ENCODE data around the gene NLRC4.
"Not testable (repeated sequence)": the region's sequence is repeated elsewhere in the genome, so short reads cannot be mapped to it uniquely, and the experiment has no call there.

The NLRC4 gene, protein sequence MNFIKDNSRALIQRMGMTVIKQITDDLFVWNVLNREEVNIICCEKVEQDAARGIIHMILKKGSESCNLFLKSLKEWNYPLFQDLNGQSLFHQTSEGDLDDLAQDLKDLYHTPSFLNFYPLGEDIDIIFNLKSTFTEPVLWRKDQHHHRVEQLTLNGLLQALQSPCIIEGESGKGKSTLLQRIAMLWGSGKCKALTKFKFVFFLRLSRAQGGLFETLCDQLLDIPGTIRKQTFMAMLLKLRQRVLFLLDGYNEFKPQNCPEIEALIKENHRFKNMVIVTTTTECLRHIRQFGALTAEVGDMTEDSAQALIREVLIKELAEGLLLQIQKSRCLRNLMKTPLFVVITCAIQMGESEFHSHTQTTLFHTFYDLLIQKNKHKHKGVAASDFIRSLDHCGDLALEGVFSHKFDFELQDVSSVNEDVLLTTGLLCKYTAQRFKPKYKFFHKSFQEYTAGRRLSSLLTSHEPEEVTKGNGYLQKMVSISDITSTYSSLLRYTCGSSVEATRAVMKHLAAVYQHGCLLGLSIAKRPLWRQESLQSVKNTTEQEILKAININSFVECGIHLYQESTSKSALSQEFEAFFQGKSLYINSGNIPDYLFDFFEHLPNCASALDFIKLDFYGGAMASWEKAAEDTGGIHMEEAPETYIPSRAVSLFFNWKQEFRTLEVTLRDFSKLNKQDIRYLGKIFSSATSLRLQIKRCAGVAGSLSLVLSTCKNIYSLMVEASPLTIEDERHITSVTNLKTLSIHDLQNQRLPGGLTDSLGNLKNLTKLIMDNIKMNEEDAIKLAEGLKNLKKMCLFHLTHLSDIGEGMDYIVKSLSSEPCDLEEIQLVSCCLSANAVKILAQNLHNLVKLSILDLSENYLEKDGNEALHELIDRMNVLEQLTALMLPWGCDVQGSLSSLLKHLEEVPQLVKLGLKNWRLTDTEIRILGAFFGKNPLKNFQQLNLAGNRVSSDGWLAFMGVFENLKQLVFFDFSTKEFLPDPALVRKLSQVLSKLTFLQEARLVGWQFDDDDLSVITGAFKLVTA

DNA sequence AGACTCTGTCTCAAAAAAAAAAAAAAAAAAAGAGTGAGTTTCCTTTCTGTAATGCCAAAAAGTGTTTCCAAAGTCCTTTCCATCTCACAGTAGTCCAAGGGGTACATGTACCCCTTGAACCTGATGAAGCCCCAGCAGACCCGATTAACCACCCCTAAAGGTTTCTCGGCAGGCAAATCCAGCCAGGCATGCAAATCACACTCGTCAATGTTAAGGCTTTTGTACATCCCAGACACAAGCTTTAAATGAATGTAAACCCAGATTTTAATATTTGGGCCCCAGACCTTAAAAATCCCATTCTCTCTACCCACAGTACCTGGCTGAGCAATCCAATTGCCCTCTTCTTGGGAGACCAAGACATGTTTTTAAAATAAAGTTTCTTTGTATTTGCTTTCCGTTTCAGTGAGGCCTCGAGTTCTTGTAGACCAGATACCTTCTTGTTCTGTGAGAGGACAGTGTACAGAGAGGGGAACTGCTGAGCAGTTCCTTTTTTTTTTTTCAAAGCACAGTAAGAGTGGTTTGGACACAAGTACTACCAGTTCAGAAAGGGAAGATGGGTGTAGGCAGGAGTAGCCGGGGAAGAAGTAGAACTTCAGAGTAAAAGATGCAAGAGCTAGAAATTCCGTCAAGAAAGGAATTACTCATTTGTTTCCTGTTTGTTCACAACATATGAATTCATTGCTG lies at the start of gene NLRC4:
TSS of gene NLRC4 (minus strand) at position 465 of the 684 bp plus-strand sequence. CDS start 8,111 bp downstream, outside the sequence.
- H3K4me3 ChIP-seq (ENCODE audit: low read length), result peak within 1 kb of the TSS; percentile 18; the same call in 1 of the 2 replicates
- no peak for TF ChIP-seq ZNF274 (IDR thresholded peaks at IDR 0.05; ENCODE audit: low read depth, low read length)

DNA sequence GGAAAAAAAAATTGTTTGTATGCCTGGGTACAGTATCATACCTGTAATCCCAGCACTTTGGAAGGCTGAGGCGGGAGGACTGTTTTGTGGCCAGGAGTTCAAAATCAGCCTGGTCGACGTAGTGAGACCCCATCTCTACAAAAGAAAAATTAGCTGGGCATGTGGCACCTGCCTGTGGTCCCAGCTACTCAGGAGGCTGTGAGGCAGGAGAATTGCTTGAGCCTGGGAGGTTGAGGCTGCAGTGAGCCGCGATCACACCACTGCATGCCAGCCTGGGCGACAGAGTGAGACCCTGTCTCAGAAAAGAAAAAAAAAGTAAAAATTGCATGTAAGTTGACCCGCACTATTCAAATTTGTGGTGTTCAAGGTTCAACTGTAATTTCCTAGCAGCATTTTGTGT lies 45.9 kb upstream of the NLRC4 start:
- H3K4me3 ChIP-seq (ENCODE audit: low read length), result no peak overlapping the region
- no peak for TF ChIP-seq ZNF274 (IDR thresholded peaks at IDR 0.05; ENCODE audit: low read depth, low read length)

DNA sequence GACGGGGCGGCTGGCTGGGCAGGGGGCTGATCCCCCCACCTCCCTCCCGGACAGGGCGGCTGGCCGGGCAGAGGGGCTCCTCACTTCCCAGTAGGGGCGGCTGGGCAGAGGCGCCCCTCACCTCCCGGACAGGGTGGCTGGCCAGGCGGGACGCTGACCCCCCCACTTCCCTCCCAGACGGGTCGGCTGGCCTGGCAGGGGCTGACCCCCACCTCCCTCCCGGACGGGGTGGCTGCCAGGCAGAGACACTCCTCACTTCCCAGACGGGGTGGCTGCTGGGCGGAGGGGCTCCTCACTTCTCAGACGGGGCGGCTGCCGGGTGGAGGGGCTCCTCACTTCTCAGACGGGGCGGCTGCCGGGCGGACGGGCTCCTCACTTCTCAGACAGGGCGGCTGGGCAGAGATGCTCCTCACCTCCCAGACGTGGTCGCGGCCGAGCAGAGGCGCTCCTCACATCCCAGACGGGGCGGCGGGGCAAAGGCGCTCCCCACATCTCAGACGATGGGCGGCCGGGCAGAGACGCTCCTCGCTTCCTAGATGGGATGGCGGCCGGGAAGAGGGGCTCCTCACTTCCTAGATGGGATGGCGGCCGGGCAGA lies 29.4 kb upstream of the NLRC4 start:
- not testable (repeated sequence) for H3K4me3 ChIP-seq (ENCODE audit: low read length)

DNA sequence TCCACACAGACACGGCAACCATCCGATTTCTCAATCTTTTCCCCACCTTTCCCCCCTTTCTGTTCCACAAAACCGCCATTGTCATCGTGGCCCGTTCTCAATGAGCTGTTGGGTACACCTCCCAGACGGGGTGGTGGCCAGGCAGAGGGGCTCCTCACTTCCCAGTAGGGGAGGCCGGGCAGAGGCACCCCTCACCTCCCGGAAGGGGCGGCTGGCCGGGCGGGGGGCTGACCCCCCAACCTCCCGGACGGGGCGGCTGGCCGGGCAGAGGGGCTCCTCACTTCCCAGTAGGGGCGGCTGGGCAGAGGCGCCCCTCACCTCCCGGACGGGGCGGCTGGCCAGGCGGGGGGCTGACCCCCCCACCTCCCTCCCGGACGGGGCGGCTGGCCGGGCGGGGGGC lies 28.8 kb upstream of the NLRC4 start:
- H3K4me3 ChIP-seq (ENCODE audit: low read length), result not testable (repeated sequence)

DNA sequence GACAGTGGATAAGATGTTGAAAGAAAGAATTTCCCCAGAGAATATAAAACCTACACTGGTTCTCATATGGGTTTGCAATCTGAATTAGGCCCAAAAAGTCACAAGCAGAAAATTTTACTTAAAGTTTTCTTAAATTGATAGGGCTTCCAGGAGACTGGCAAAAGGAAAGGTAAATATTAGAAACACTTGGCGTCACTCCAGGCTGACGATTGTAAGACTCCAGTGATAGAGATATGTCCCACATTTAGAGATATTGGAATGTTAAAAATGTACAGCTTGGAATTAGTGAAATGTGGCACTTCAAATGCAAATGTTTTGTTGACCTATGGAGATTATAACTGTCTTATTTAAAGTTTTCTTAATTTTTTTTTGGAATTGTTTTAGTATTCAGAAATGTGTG lies 27.1 kb upstream of the NLRC4 start:
- no peak overlapping the region for H3K4me3 ChIP-seq (ENCODE audit: low read length)
- no peak for TF ChIP-seq ZNF274 (IDR thresholded peaks at IDR 0.05; ENCODE audit: low read depth, low read length)

DNA sequence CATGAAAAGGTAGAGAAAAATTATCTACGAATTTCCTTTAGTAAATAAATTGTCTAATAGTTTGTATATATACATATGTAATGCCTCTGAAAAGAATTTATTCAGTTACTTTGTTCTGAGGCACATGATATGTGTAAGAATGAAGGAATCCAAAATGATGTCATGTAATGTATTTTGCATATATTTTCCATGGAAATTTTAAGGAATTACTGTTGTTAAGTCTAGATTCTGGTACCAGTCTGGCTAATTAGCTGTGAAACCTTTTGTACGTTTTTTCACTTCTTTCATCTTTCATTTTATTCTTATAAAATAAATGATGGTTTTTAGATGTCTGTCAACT lies 25.3 kb upstream of the NLRC4 start:
- TF ChIP-seq ZNF274 (IDR thresholded peaks at IDR 0.05; ENCODE audit: low read depth, low read length), result no peak
- H3K4me3 ChIP-seq (ENCODE audit: low read length), result no peak overlapping the region

DNA sequence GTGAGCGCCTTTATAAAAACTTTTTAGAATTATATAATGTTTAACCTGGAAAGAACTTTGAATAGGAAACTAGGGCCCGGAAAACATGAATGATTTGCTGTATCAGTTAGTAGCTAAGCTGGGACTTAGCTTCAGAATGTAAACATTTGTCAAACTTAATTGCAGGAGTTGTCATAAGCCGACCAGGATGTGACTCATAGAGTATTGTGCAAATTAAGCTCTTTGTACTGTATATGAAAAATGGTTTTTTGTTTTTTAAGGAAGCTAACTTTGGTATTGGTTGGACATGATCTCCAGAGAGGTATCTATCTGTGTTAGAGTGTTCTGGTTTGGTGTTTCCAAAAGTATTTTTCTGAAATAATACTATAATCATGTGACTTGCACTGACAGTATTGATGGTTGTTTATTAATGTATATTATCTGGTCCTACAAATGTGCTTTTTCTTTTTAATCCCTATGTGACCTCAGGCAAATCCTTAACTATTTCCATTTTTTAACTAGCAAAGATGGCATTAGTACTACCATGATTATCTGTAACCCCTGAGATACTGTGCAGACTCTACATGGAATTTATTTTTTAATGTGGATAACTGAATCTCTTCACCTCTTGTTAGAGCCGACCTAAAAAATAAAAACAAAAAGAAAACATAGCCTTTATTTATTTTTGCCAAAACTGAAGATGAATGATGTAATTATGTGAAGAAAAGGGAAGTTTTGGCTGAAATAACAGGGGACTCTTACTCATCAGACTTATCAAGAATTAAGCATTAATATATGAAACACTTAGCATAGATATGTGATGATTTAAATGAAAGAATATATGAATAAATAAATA lies 24.7 kb upstream of the NLRC4 start:
- no peak for TF ChIP-seq ZNF274 (IDR thresholded peaks at IDR 0.05; ENCODE audit: low read depth, low read length)
- no peak overlapping the region for H3K4me3 ChIP-seq (ENCODE audit: low read length)

DNA sequence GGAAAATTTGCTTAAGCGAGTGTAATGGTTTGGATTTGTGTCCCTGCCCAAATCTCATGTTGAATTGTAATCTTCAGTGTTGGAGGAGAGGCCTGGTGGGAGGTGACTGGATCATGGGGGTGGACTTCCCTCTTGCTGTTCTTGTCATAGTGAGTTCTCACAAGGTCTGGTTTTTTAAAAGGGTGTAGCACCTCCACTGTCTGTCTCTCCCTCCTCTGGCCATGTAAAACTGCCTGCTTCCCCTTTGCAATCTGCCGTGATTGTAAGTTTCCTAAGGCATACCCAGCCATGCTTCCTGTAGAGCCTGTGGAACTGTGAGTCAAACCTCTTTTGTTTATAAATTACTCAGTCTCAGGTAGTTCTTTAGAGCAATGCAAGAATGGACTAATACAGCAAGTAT lies 19.6 kb upstream of the NLRC4 start:
- no peak overlapping the region for H3K4me3 ChIP-seq (ENCODE audit: low read length)
- TF ChIP-seq ZNF274 (IDR thresholded peaks at IDR 0.05; ENCODE audit: low read depth, low read length), result no peak

DNA sequence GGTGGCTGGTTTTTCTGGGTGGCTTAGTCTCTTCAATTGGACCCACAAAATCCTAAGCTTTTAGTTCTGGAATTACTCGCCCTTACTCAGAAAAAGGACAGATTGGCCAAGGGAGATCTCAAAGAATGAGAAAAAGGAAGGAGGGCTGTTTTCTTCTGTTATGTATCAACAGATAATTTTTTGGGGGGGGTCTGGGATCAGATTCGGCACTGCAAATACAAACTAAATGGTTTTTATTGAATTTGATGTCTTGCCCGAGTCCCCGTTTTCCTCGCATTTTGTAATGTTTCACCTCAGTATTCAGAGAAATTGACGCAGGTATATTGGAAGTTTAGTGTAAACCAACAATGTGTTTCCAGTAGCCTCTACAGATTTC lies 13.8 kb upstream of the NLRC4 start:
- TF ChIP-seq ZNF274 (IDR thresholded peaks at IDR 0.05; ENCODE audit: low read depth, low read length), result no peak
- H3K4me3 ChIP-seq (ENCODE audit: low read length), result peak overlapping the region; percentile 95

DNA sequence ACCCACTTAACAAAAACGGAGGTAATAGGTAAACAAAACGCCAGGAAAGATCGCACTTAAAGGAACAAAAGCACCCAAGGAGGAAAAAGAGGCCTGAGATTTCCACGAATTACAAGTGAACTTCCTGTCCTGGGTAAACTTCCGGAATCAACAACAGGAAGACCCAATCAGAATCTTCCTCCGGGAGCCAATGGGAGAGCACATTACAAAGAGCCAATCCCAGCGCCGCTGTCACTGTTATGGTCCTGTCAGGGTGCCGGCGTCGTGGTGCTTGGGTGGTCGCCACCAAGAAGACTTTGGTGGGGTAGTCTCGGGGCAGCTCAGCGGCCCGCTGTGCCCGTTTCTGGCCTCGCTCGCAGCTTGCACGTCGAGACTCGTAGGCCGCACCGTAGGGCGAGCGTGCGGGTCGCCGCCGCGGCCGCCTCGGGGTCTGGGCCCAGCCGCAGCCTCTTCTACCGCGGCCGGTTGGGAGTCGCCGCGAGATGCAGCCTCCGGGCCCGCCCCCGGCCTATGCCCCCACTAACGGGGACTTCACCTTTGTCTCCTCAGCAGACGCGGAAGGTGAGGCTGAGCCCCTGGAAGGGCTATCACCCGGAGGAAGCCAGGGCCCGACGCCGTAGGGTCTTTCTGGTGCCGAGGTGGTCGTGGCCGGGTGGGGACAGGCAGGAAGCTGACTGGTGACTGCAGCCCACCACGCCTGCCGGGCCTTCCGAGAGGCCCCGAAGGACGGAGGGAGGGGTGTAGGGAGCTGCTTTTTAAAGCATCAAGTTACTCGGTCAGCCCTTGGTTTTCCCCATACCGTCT lies 13.2 kb upstream of the NLRC4 start, which contains the start of gene YIPF4:
TSS of gene YIPF4 (plus strand) at position 231 of the 804 bp plus-strand sequence. CDS start at position 483, 252 bp downstream.
- H3K4me3 ChIP-seq (ENCODE audit: low read length), result peak within 1 kb of the TSS; percentile 95
- no peak for TF ChIP-seq ZNF274 (IDR thresholded peaks at IDR 0.05; ENCODE audit: low read depth, low read length)

DNA sequence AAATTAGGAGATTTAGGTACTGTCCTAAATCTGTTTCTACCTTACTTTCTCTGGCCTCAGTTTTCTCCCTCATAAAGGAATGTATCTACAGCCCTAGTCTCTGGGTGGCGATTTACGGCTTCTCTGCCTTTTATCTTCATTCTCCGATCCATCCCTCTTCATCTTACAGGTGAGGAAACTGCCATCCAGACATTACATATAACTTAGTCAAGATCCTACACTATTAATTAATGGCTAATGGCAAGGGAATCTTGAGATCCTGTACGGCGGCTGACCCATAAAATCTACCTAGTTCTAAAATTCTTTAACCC lies 12.6 kb upstream of the NLRC4 start:
- peak overlapping the region; percentile 95 for H3K4me3 ChIP-seq (ENCODE audit: low read length)
- no peak for TF ChIP-seq ZNF274 (IDR thresholded peaks at IDR 0.05; ENCODE audit: low read depth, low read length)

DNA sequence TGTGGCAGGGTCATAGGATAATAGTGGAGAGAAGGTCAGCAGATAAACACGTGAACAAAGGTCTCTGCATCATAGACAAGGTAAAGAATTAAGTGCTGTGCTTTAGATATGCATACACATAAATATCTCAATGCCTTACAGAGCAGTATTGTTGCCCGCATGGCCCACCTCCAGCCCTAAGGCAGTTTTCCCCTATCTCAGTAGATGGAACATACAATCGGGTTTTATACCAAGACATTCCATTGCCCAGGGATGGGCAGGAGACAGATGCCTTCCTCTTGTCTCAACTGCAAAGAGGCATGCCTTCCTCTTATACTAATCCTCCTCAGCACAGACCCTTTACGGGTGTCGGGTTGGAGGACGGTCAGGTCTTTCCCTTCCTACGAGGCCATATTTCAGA lies 11.1 kb upstream of the NLRC4 start:
- H3K4me3 ChIP-seq (ENCODE audit: low read length), result not testable (repeated sequence)

DNA sequence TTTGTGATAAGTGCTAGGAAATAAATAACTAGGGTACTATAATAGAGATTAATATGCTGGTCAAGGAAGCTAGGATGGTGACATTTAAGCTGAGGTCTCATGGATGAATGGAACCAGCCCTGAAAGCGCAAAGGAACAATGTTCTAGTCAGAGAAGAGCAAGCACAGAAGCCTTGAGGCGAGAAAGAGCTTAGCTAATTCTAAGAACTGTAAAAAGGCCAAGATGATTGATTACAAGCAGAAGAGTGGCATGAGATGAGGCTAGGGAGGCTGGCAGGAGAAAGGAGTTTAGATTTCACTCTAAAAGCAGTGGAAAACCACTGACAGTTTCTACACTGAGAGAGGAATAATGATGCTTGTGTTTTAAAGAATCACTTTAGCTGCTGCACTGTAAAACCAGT lies 9.6 kb upstream of the NLRC4 start:
- H3K4me3 ChIP-seq (ENCODE audit: low read length), result no peak overlapping the region
- TF ChIP-seq ZNF274 (IDR thresholded peaks at IDR 0.05; ENCODE audit: low read depth, low read length), result no peak
